GM11168 (cell line): Measurements from ENCODE around the gene GRK7.

Source experiments
- in situ Hi-C: fragments of 300-500 bp; cut with MboI; formaldehyde crosslinking; loops from one replicate; pipeline ENCODE4 v1.12.0; 2022; ENCODE audit warnings: low sequenced_read_pairs; ENCODE audit not compliant: unreplicated experiment

GRK7 gene

GRCh38 chr3:141763088-141763750 lies at the start of gene GRK7:
GRK7 (plus strand) TSS chr3:141763408; CDS start chr3:141778285, 14,877 bp downstream.
- in situ Hi-C loops, result no loop called here

- in situ Hi-C loops, result no loop called here
These were observed 48.5 kb upstream of the GRK7 start for GRCh38 chr3:141714671-141715070.

GRCh38 chr3:141722081-141722480 lies 41.1 kb upstream of the GRK7 start:
- in situ Hi-C loops, result no loop called here

GRCh38 chr3:141722648-141723047 lies 40.6 kb upstream of the GRK7 start:
- in situ Hi-C loops, result no loop called here

- in situ Hi-C loops, result no loop called here
These were observed 40.0 kb upstream of the GRK7 start for GRCh38 chr3:141723255-141723654.

GRCh38 chr3:141724186-141724585 lies 39.0 kb upstream of the GRK7 start:
- in situ Hi-C loops, result no loop called here

GRCh38 chr3:141725036-141725435 lies 38.2 kb upstream of the GRK7 start:
- in situ Hi-C loops, result no loop called here

GRCh38 chr3:141726483-141726882 lies 36.7 kb upstream of the GRK7 start:
- in situ Hi-C loops, result no loop called here

GRCh38 chr3:141728355-141728892 lies 34.8 kb upstream of the GRK7 start:
- in situ Hi-C loops, result no loop called here

- in situ Hi-C loops, result no loop called here
These were observed 34.0 kb upstream of the GRK7 start for GRCh38 chr3:141729240-141729639.

GRCh38 chr3:141735176-141735575 lies 28.0 kb upstream of the GRK7 start:
- in situ Hi-C loops, result no loop called here

GRCh38 chr3:141735770-141736465 lies 27.3 kb upstream of the GRK7 start:
- in situ Hi-C loops, result no loop called here

- in situ Hi-C loops, result no loop called here
These were observed 26.1 kb upstream of the GRK7 start for GRCh38 chr3:141737093-141737492.

GRCh38 chr3:141737678-141738021 lies 25.6 kb upstream of the GRK7 start:
- in situ Hi-C loops, result no loop called here

GRCh38 chr3:141738022-141738890 lies 25.0 kb upstream of the GRK7 start, which contains the start of gene RNF7:
RNF7 (plus strand) TSS chr3:141738298; CDS start chr3:141738342, 44 bp downstream.
- in situ Hi-C loops, result no loop called here

GRCh38 chr3:141738891-141739363 lies 24.3 kb upstream of the GRK7 start:
- in situ Hi-C loops, result no loop called here

- in situ Hi-C loops, result no loop called here
These were observed 23.5 kb upstream of the GRK7 start for GRCh38 chr3:141739731-141740130.

- in situ Hi-C loops, result no loop called here
These were observed 22.9 kb upstream of the GRK7 start for GRCh38 chr3:141740349-141740748.

GRCh38 chr3:141743305-141743704 lies 19.9 kb upstream of the GRK7 start:
- in situ Hi-C loops, result no loop called here

- in situ Hi-C loops, result no loop called here
These were observed 16.2 kb upstream of the GRK7 start for GRCh38 chr3:141746962-141747361.

- in situ Hi-C loops, result no loop called here
These were observed 9.8 kb upstream of the GRK7 start for GRCh38 chr3:141753399-141753798.
